HUDEP-2 (cell line): Measurements from ENCODE around the gene TTC7B.
A peak's percentile ranks its signal among the peaks of the same experiment; 100 is the strongest.
"Not testable (repeated sequence)": the region's sequence is repeated elsewhere in the genome, so short reads cannot be mapped to it uniquely, and the experiment has no call there.

Experiments used
- DNase-seq, 76 experiments: peaks; one replicate each; lab custom pipeline; 2025; ENCODE audit not compliant: unreplicated experiment in 76 of 76; lab: John Stamatoyannopoulos, UW

Gene TTC7B

GRCh38 chr14:90536511-90537191, 279.6 kb downstream of the TTC7B start:
- no peak for DNase-seq

GRCh38 chr14:90536092-90536491, 280.1 kb downstream of the TTC7B start:
- no peak for DNase-seq

GRCh38 chr14:90535556-90536090, 280.6 kb downstream of the TTC7B start:
- no peak for DNase-seq

GRCh38 chr14:90534838-90535555, 281.2 kb downstream of the TTC7B start:
- no peak for DNase-seq

GRCh38 chr14:90534091-90534837, 282.0 kb downstream of the TTC7B start:
- no peak for DNase-seq

- no peak for DNase-seq
Measured at GRCh38 chr14:90533591-90534021, 282.6 kb downstream of the TTC7B start.

GRCh38 chr14:90532826-90533525, 283.3 kb downstream of the TTC7B start:
- DNase-seq: no peak

- DNase-seq: no peak
Measured at GRCh38 chr14:90531497-90531896, 284.7 kb downstream of the TTC7B start.

- no peak for DNase-seq
Measured at GRCh38 chr14:90530523-90530922, 285.7 kb downstream of the TTC7B start.

- no peak for DNase-seq
Measured at GRCh38 chr14:90527978-90528377, 288.3 kb downstream of the TTC7B start.

GRCh38 chr14:90526536-90526935, 289.7 kb downstream of the TTC7B start:
- not testable (repeated sequence) for DNase-seq

- not testable (repeated sequence) for DNase-seq
Measured at GRCh38 chr14:90525353-90526028, 290.7 kb downstream of the TTC7B start.

- DNase-seq: no peak
Measured at GRCh38 chr14:90523961-90524875, 292.0 kb downstream of the TTC7B start.

GRCh38 chr14:90523544-90523943, 292.7 kb downstream of the TTC7B start:
- DNase-seq: no peak

- peak in 35 of 76 experiments; percentile 4 to 80 (median 26) for DNase-seq
Measured at GRCh38 chr14:90522571-90523191, 293.5 kb downstream of the TTC7B start.

GRCh38 chr14:90521930-90522483, 294.2 kb downstream of the TTC7B start:
- no peak for DNase-seq

GRCh38 chr14:90521084-90521929, 294.9 kb downstream of the TTC7B start:
- peak in 6 of 76 experiments; percentile 6 to 36 (median 18) for DNase-seq
